Right lobe of liver (tissue), 4 donors: ENCODE measurements around the gene PTCH1.

Experiments
- POLR2A ChIP-seq: fragments of 450-650 bp; IDR thresholded peaks from one replicate; pipeline ENCODE4 v1.6.1; 2017; ENCODE audit warnings: antibody characterized with exemption, mild to moderate bottlenecking
- TF ChIP-seq, protein P1 (sequence below), 4 donors: fragments of 200-600 bp in 3 of 4; fragments of 450-650 bp in 1 of 4; IDR thresholded peaks; one replicate each; pipeline versions ENCODE4 v1.5.1 to v1.8.0; 2016 to 2022; ENCODE audit warnings: antibody characterized with exemption in 4 of 4, mild to moderate bottlenecking in 2 of 4
- donor health status: DM: no; HTN: no; CAD: no.
- donor health status: DM: no; HTN: no; CAD: no.
- donor health status: DM: no; HTN: yes; CAD: no.

DNA sequence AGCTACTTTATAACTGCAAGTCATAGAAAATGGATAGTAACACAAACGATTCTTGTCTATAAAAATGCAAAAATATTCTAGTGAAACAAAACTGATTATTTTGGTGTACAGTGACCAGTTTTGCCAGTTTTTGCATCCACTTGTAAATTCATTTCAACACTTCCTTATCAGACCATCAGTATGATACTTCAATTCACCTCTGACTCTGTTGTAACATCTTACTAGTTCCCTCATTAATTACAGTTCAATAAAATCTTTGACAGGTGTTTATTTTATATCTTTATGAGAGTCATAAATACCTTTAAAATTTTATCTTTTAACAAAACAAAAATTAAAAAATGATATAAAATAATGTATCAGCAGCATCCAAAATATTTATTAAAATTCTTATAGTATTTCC is 13.1 kb upstream of the PTCH1 start:
- TF ChIP-seq, protein P1, sequence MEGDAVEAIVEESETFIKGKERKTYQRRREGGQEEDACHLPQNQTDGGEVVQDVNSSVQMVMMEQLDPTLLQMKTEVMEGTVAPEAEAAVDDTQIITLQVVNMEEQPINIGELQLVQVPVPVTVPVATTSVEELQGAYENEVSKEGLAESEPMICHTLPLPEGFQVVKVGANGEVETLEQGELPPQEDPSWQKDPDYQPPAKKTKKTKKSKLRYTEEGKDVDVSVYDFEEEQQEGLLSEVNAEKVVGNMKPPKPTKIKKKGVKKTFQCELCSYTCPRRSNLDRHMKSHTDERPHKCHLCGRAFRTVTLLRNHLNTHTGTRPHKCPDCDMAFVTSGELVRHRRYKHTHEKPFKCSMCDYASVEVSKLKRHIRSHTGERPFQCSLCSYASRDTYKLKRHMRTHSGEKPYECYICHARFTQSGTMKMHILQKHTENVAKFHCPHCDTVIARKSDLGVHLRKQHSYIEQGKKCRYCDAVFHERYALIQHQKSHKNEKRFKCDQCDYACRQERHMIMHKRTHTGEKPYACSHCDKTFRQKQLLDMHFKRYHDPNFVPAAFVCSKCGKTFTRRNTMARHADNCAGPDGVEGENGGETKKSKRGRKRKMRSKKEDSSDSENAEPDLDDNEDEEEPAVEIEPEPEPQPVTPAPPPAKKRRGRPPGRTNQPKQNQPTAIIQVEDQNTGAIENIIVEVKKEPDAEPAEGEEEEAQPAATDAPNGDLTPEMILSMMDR (IDR thresholded peaks at IDR 0.05): no peak
- TF ChIP-seq POLR2A: no peak
